NT2/D1 (cell line): Measurements from ENCODE around the gene SPINK1.

Experiments used
- YY1 ChIP-seq: IDR thresholded peaks from 2 replicates; pipeline ENCODE4 v1.6.1; 2011; ENCODE audit not compliant: insufficient read length, insufficient read depth
- ZNF274 ChIP-seq: IDR thresholded peaks from 2 replicates; pipeline ENCODE4 v1.6.1; 2011; ENCODE audit warnings: mild to moderate bottlenecking, low read depth, low read length

- TF ChIP-seq YY1 (no peak), ZNF274 (no peak)
Observed at GRCh38 chr5:147786142-147786541, 45.3 kb downstream of the SPINK1 start.
